Smooth muscle cell of bladder (primary cell): Measurements from ENCODE around the gene TPRX1. TPM values are rescaled to one million over a fixed set of nuclear protein-coding genes. Genes with fewer than 3 reads are reported as not detected.

Experiments used
- total RNA-seq: library from RNA; depleted of rRNA; stranded (reverse); fragments of >200 nt; gene quantifications from 2 replicates; pipeline ENCODE4 v1.2.3, GENCODE V29; 2014

TPRX1 gene, protein sequence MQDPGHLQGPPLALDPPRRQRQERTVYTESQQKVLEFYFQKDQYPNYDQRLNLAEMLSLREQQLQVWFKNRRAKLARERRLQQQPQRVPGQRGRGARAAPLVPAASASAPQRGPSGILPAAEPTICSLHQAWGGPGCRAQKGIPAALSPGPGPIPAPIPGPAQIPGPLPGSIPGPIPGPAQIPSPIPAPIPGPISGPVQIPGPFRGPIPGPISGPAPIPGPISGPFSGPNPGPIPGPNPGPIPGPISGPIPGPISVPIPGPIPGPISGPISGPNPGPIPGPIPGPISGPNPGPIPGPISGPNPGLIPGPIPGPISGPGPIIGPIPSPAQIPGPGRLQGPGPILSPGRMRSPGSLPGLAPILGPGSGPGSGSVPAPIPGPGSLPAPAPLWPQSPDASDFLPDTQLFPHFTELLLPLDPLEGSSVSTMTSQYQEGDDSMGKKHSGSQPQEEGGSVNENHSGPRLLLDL
- not detected in 2 replicates for total RNA-seq

DNA sequence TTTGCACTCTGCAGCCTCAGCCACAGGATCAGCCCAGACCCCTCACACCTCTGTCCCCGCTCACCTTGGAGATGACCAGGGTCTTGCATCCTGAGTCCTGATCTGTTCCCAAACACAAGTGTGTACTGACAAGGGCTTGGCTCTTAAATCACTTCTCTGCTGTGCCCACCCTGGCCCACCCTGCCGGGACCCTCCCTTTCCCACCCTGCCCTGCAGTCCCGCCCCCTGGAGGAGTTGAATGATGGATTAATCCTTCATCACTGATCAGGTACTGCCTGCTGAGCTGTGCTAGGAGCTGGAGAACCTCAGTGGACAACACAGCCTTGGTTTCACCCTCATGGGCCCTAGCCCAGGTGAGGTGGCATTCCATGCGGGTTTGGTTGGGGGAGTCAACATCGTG is at the start of gene TPRX1:
TPRX1 (minus strand) TSS at position 101 of the 400 bp plus-strand sequence; CDS start at position 89, 12 bp downstream.

DNA sequence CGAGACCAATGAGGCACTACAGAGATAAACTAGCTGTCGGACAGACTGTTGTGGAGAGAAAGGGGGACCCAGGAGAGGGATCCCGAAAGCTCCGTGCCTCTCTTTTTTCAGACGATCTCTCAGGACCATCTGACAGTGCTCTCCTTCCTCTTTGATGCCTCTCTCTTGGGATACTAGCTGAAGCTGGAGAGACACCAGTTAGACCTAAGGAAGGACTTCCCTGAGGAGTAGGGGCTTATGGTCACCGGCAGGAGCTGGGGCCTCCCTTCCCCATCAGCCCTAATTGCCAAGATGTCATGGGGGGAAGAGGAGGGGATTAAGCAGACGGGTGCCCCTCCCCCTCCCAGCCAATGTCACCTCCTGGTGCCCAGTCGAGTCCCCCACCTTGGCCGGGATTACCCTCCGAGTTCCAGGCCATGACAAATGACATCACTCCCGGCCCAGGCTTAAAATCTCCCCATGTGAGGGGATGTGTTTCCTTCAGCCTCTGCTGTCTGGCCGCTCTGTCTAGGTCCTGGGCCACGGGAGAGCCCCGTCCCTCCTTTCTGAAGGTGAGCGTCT is 17.2 kb upstream of the TPRX1 start, which contains the start of gene CRX:
CRX (plus strand) TSS at position 478 of the 561 bp plus-strand sequence. CDS start 12,507 bp downstream, outside the sequence.

DNA sequence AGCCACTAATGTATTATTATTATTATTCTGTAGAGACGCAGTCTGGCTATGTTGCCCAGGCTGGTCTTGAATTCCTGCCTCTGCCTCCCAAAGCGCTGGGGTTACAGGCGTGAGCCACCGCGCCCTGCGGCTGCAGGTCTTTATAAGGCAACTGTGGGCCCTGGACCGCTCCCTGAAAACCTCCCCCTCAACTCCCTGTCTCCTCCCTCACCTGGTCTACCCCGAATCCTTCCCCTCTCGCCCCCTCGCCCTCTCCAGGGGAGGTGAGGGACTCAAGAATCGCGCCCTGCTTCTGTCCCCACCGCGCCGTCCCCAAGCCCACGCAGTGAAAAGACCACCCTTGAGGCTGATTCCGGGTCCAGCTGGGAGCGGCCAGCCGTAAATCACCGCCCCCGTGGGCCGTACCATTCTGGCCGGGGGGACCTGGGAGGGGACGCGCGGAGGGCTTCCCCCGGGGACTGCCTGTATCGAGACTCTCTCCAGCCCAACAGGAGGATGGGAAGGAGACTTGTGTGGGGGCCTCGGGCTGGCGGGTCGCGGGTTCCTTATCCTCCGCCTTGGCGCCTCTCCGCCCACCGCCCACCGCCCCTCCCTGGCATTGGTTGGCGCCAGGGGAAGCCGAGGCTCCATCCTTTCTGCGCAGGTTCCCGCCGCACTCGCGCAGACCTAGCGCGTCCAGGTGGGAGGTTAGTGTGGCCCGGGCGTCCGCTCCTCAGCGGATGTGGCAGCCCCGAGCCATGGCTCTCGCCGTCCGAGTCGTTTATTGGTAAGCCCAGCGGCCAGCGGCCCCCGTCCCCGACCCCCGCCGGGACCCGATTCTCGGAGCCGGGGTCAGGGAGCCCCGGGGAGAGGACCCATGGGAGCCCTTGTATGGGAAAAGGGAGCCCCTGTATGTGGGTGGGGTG is 26.1 kb downstream of the TPRX1 start, which contains the start of gene SELENOW:
SELENOW (plus strand) TSS at position 655 of the 905 bp plus-strand sequence; CDS start at position 738, 83 bp downstream.

Other genes with a start within 250 kb of the TPRX1 start
- gene ZNF541, start 231.4 kb downstream of the TPRX1 start, total RNA-seq: 0.28 TPM in 2 replicates
- gene BICRA, start 195.4 kb downstream of the TPRX1 start, total RNA-seq: 3.0 and 3.8 TPM in 2 replicates
- 119 and 133 TPM in 2 replicates for gene EHD2, start 91.1 kb downstream of the TPRX1 start, total RNA-seq
- gene NOP53, start 59.0 kb downstream of the TPRX1 start, total RNA-seq: 58.2 and 70.0 TPM in 2 replicates
- 147 and 172 TPM in 2 replicates for gene SELENOW, start 25.8 kb downstream of the TPRX1 start, total RNA-seq
- not detected in 2 replicates for gene CRX, start 17.4 kb upstream of the TPRX1 start, total RNA-seq
- not detected in 2 replicates for gene TPRX2, start 54.7 kb upstream of the TPRX1 start, total RNA-seq
- gene SULT2A1, start 81.8 kb upstream of the TPRX1 start, total RNA-seq: 0.09 TPM in 1 of 2 replicates, not detected in the other
- gene BSPH1, start 187.6 kb upstream of the TPRX1 start, total RNA-seq: not detected in 2 replicates
- not detected in 2 replicates for gene ELSPBP1, start 190.1 kb upstream of the TPRX1 start, total RNA-seq
- gene CABP5, start 239.5 kb upstream of the TPRX1 start, total RNA-seq: not detected in 2 replicates